Measurements from ENCODE around the gene CDK13.

- TF ChIP-seq POLR2AphosphoS5 (IDR thresholded peaks at IDR 0.05; ENCODE audit: low read depth, low read length) (no peak), SPI1 (IDR thresholded peaks at IDR 0.05; ENCODE audit: low read depth, low read length) (no peak), POLR2A (IDR thresholded peaks at IDR 0.05; ENCODE audit: low read depth, low read length) (no peak), TAF1 (IDR thresholded peaks at IDR 0.05; ENCODE audit: low read depth, low read length) (no peak), PAX5 (IDR thresholded peaks at IDR 0.05; ENCODE audit: insufficient read depth, low read length, severe bottlenecking) (no peak)
These were observed 69.5 kb downstream of the CDK13 start for GRCh38 chr7:40019558-40019957.

Data from GM12891 (cell line).